Activated CD8-positive, alpha-beta T cell treated with anti-CD3 and anti-CD28 coated beads, Interleukin-2, amount 10 ng/mL, durations not matched to agents 7 days and 5 days (primary cell): ENCODE measurements around the gene SLC38A8. TPM values are rescaled to one million over a fixed set of nuclear protein-coding genes. Genes with fewer than 3 reads are reported as not detected.

ENCODE experiments used
- ATAC-seq: fragments of 150-1000 bp; cut with Tn5 transposase; one replicate; pipeline ENCODE4 v1.10.0; 2021; ENCODE audit warnings: moderate library complexity
- CTCF ChIA-PET: fragments of 350-600 bp; sonication (Branson Sonifier 250); formaldehyde crosslinking; loops from one replicate; lab custom pipeline; 2021; ENCODE audit warnings: antibody characterized with exemption; lab: Charles Lee
- POLR2A ChIA-PET: fragments of 350-600 bp; sonication (Branson Sonifier 250); formaldehyde crosslinking; loops from one replicate; lab custom pipeline; 2021; ENCODE audit warnings: antibody characterized with exemption; lab: Charles Lee
- DNase-seq: peaks from one replicate; pipeline ENCODE4 v3.0.0-alpha.2; 2020
- H3K27ac Mint-ChIP-seq: one replicate; pipeline ENCODE4 v1.8.0; 2021; ENCODE audit warnings: mild to moderate bottlenecking, mixed read lengths
- H3K27me3 Mint-ChIP-seq: one replicate; pipeline ENCODE4 v1.8.0; 2021; ENCODE audit warnings: low read depth, mixed read lengths
- H3K36me3 Mint-ChIP-seq: one replicate; pipeline ENCODE4 v1.8.0; 2021; ENCODE audit warnings: low read depth, mixed read lengths
- H3K4me1 Mint-ChIP-seq: one replicate; pipeline ENCODE4 v1.8.0; 2021; ENCODE audit warnings: low read depth, mixed read lengths
- H3K4me3 Mint-ChIP-seq: one replicate; pipeline ENCODE4 v1.8.0; 2021; ENCODE audit warnings: mild to moderate bottlenecking, mixed read lengths
- H3K9me3 Mint-ChIP-seq: one replicate; pipeline ENCODE4 v1.8.0; 2022; ENCODE audit warnings: mixed read lengths; ENCODE audit not compliant: insufficient read depth
- total RNA-seq, 2 experiments: library from RNA; stranded (reverse); gene quantifications; one replicate each; pipeline ENCODE4 v1.2.3, GENCODE V29; 2021

Gene SLC38A8
- total RNA-seq, 2 experiments from 2014 or later, result not detected

DNA sequence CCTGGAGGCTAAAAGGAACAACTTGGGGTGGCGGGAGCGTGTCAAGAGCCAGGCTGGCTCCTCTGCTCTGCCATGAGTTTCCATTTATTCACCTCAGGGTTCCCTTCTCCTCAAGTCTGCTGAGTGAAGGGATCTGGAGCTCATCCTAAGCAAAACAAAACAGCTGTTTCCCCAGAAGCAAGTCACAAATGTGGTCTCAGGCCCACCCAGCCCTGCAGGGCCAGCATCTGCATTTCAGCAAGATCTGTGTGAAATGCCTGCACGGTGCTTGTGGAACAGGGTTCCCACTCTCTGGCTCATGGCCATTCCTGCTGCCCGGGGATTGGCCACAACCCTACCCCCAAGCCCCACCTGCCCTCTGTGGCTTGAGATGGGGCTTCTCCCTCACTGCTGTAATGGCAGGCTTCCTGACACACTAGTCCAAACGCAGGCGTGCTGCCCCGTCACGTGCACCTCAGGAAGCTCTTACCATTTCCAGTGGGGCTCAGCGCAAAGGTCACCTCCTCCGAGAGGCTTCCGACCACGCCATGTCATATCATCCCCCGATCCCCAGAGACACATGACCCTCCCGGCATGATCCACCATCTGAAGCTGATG, 2.3 kb downstream of the SLC38A8 start:
- no peaks in the 10 kb centered on the region for H3K4me1 Mint-ChIP-seq
- DNase-seq, result no peak
- ChIA-PET POLR2A (no interaction called here), CTCF (no interaction called here)
- peaks cover 17% of the 10 kb centered on the region for H3K27me3 Mint-ChIP-seq
- no peak overlapping the region for H3K27ac Mint-ChIP-seq
- no peak for ATAC-seq
- H3K4me3 Mint-ChIP-seq, result no peak overlapping the region
- no peaks in the 10 kb centered on the region for H3K36me3 Mint-ChIP-seq
- H3K9me3 Mint-ChIP-seq, result peaks cover 11% of the 10 kb centered on the region

DNA sequence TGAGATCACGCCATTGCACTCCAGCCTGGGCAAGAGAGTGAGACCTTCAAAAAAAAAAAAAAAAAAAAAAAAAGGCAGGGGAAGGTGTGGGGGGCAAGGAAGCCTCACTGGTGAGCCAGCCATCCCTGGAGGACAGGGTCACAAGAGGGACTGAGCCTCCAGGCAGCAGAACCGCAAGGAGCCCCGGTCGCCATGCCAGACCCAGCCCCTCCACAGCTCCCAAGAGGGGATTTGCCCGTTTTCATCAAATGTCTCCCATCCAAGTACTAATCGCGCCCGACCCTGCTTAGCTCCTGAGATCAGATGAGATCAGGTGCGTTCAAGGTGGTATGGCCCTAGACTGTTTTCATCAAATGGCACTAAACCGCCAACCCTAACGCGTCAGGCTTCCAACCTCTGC, 2.9 kb downstream of the SLC38A8 start:
- no peak for ATAC-seq
- no peaks in the 10 kb centered on the region for H3K36me3 Mint-ChIP-seq
- DNase-seq, result no peak
- CTCF ChIA-PET, result no interaction called here
- peaks cover 11% of the 10 kb centered on the region for H3K9me3 Mint-ChIP-seq
- H3K4me3 Mint-ChIP-seq, result no peak overlapping the region
- POLR2A ChIA-PET, result no interaction called here
- no peaks in the 10 kb centered on the region for H3K4me1 Mint-ChIP-seq
- H3K27me3 Mint-ChIP-seq, result peaks cover 17% of the 10 kb centered on the region
- no peak overlapping the region for H3K27ac Mint-ChIP-seq

DNA sequence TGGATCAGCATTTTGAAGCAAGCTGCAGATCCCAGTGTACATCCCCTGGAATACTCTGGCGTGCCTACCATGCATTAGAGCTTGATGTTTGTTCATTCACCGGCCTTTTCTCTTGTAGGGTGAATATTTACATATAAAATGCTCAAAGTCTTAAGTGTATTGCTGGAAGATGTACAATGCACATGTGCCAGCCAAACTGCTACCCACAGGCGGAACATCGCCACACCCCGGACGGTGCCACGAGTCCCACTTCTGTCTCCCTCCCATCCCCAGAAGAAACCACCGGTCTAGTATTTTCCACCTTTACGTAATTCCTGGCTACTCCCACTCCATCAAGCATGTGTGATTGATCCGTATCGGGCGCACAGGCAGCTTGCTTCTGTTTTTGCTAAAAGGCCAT, 4.1 kb downstream of the SLC38A8 start:
- DNase-seq (no peak), ATAC-seq (no peak)
- H3K27ac Mint-ChIP-seq, result no peak overlapping the region
- no peaks in the 10 kb centered on the region for H3K36me3 Mint-ChIP-seq
- POLR2A ChIA-PET, result no interaction called here
- no peak overlapping the region for H3K4me3 Mint-ChIP-seq
- no peaks in the 10 kb centered on the region for H3K4me1 Mint-ChIP-seq
- peaks cover 8% of the 10 kb centered on the region for H3K27me3 Mint-ChIP-seq
- CTCF ChIA-PET, result no interaction called here
- peaks cover 11% of the 10 kb centered on the region for H3K9me3 Mint-ChIP-seq

DNA sequence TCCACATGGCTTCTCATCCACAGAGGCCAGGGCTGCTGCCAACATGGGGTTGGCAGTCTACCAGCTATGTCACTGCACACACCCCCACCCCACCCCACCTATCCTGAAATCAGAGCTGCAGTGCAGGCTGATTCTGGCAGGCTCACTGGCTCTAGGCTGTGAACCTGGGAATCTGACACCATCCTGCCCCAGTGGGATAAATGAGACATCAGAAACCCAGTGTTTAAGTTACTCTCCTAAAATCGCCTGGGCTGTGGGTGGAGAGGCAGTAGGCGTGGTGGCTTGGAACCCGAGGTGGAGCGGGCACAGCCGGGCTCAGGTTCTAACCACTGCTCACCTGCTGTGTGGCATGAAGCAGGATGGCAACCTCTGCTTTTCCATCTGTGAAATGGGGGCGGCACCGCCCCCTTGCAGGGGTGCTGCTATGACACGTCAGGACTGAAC, 5.6 kb downstream of the SLC38A8 start:
- H3K4me3 Mint-ChIP-seq, result no peak overlapping the region
- H3K9me3 Mint-ChIP-seq, result peaks cover 11% of the 10 kb centered on the region
- ChIA-PET CTCF (interaction anchor here (1.1 kb wide), 1 partner anchor 83 kb away, joined by 3 read pairs; no protein-coding TSS in a partner anchor), POLR2A (no interaction called here)
- H3K27ac Mint-ChIP-seq, result no peak overlapping the region
- no peaks in the 10 kb centered on the region for H3K4me1 Mint-ChIP-seq
- DNase-seq (no peak), ATAC-seq (no peak)
- H3K27me3 Mint-ChIP-seq, result peaks cover 3% of the 10 kb centered on the region
- no peaks in the 10 kb centered on the region for H3K36me3 Mint-ChIP-seq

DNA sequence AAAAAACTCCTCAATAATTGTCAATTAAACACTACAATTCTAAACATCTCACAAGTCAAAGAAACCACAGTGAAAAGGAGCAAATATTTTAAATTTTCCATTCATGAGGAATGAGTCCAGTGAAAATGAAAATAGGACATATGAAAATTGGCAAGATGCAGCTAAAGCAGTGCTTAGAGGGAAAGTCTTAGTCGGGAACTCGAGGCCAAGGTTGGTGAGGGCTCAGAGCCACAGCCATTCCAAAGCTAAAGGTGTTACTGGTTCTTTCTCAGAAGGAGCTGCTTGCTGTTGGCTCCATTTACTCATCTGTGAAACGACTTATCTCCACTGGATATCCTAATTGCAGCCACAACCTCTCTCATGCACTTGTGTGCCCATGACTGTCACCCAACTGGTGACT, 6.5 kb downstream of the SLC38A8 start:
- no peaks in the 10 kb centered on the region for H3K4me1 Mint-ChIP-seq
- H3K9me3 Mint-ChIP-seq, result peaks cover 11% of the 10 kb centered on the region
- no peak overlapping the region for H3K27ac Mint-ChIP-seq
- ChIA-PET CTCF (no interaction called here), POLR2A (no interaction called here)
- H3K4me3 Mint-ChIP-seq, result no peak overlapping the region
- H3K27me3 Mint-ChIP-seq, result peaks cover 5% of the 10 kb centered on the region
- DNase-seq (no peak), ATAC-seq (no peak)
- no peaks in the 10 kb centered on the region for H3K36me3 Mint-ChIP-seq

DNA sequence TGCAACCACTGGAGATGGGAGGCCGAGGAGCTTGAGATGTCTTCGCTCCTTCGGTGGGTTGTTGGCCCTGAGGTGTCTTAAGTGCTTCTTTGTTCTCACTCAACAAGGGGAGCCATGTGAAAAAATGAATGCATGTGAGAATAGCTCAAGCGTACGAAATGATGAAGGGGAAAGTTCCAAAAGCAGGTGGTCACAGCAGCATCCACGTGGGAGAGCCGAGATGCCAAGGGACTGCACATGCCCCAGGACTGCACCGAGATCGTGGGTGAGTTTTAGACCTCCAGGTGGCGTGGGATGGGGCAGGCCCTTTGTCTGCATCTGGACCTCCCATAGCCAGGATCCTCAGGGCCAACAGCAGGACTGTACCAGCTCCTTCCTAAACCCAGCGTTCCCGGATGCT, 8.1 kb downstream of the SLC38A8 start:
- ATAC-seq, result no peak
- POLR2A ChIA-PET, result no interaction called here
- CTCF ChIA-PET, result no interaction called here
- Mint-ChIP-seq H3K27ac (no peak overlapping the region), H3K36me3 (no peaks in the 10 kb centered on the region), H3K4me1 (peaks cover 9% of the 10 kb centered on the region), H3K27me3 (peaks cover 13% of the 10 kb centered on the region), H3K9me3 (peaks cover 11% of the 10 kb centered on the region), H3K4me3 (no peak overlapping the region)
- no peak for DNase-seq

DNA sequence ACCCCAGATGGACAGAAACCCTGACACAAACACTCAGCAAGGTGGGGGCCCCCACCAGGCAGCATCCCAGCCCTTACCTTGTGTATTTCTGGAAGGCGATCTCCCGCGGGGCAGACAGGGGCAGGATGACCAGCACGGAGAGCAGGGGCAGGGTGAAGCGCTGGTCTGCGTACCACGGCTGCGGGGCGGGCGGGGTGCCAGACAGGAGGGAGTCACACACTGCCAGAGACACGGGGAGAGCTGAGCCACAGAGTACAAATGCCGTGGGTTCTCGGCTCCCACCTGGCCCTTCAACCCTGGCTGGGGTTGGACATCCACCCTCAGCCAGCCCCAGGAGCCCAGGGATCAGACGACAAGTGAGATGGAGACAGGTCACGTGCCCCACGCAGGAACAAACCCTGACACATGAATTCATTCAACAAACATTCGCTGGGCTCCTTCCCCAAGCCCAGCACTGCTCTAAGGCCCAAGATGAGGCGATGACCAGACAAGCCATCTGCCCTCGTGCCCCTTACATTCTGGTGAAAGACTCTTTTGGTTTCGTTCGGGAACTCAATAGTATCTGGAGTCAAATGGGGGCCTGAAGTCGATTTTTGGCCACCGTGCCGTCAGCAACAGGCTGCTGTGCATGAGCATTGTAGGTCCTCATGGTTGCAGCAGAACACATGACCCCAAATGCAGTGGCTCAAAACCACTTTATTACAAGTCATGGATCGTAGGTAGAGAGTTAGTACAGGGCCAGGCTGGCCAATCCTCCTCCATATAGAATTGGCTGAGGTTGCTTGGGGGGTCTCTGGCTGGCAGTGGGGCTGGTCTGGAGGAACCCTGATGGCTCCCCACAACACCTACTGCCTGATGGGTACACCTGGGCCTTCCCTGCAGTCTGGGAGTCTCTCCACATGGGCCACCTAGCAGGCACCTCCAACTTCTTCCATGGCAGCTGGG, 9.1 kb downstream of the SLC38A8 start:
- H3K9me3 Mint-ChIP-seq, result peaks cover 11% of the 10 kb centered on the region
- ChIA-PET POLR2A (no interaction called here), CTCF (no interaction called here)
- H3K4me3 Mint-ChIP-seq, result no peak overlapping the region
- H3K36me3 Mint-ChIP-seq, result no peaks in the 10 kb centered on the region
- H3K27me3 Mint-ChIP-seq, result peaks cover 13% of the 10 kb centered on the region
- DNase-seq (no peak), ATAC-seq (no peak)
- H3K27ac Mint-ChIP-seq, result no peak overlapping the region
- peaks cover 18% of the 10 kb centered on the region for H3K4me1 Mint-ChIP-seq

DNA sequence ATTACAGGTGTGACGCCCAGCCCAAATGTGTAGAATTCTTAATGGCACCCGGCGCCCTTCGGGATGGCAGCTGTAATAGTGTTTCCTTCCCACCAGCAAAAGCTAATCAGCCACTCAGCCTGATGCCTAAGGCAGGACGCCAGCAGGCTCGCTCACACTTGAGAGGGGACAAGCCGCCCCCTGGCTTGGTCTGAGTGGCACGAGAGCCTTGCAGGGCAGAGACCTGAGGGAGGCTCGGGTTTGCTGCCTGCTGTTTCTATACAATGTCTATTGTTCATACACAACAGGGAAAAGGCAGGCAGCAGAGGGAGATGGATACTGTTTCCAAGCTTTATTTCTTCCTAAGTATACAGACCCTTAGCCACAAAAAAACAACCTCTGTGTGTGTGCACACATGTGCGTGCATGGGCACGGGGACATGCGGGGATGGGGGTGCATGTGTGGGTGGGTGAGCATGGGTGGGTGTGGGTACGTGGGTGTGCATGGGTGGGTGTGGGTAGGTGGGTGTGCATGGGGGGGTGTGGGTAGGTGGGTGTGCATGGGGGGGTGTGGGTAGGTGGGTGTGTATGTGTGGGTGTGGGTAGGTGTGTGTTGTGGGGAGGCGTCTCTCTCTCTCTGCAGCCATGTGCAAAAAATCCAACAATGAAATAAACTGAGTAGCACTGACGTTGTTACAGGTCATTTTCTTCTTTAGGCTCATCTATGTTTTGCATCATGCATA, 10.0 kb downstream of the SLC38A8 start:
- DNase-seq, result no peak
- Mint-ChIP-seq H3K9me3 (peaks cover 11% of the 10 kb centered on the region), H3K4me1 (peaks cover 18% of the 10 kb centered on the region), H3K27ac (no peak overlapping the region), H3K4me3 (no peak overlapping the region), H3K36me3 (no peaks in the 10 kb centered on the region), H3K27me3 (peaks cover 16% of the 10 kb centered on the region)
- ChIA-PET POLR2A (no interaction called here), CTCF (no interaction called here)
- ATAC-seq, result no peak

DNA sequence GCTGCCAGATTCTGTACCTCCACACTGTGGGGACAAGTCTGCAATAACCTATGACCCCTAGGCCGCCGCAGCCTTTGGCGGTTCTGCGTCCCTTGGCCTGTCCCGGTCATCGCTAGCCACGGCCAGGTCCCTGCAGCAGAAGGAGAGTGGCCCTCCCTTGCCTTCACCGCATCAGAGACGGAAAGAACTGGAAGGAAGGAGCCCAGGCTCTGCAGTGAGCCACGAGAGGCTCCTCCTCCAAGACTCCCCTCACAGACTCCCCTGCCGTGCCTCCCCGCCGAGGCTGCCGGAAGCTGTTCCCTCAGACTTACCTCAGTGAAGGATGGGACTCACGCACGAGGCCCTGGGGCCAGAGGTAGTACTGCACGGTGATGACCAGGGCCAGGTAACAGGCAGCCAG, 11.0 kb downstream of the SLC38A8 start:
- no peaks in the 10 kb centered on the region for H3K36me3 Mint-ChIP-seq
- H3K27ac Mint-ChIP-seq, result no peak overlapping the region
- CTCF ChIA-PET, result no interaction called here
- H3K4me3 Mint-ChIP-seq, result no peak overlapping the region
- DNase-seq (no peak), ATAC-seq (no peak)
- POLR2A ChIA-PET, result no interaction called here
- peaks cover 11% of the 10 kb centered on the region for H3K9me3 Mint-ChIP-seq
- H3K4me1 Mint-ChIP-seq, result peaks cover 18% of the 10 kb centered on the region
- peaks cover 22% of the 10 kb centered on the region for H3K27me3 Mint-ChIP-seq

DNA sequence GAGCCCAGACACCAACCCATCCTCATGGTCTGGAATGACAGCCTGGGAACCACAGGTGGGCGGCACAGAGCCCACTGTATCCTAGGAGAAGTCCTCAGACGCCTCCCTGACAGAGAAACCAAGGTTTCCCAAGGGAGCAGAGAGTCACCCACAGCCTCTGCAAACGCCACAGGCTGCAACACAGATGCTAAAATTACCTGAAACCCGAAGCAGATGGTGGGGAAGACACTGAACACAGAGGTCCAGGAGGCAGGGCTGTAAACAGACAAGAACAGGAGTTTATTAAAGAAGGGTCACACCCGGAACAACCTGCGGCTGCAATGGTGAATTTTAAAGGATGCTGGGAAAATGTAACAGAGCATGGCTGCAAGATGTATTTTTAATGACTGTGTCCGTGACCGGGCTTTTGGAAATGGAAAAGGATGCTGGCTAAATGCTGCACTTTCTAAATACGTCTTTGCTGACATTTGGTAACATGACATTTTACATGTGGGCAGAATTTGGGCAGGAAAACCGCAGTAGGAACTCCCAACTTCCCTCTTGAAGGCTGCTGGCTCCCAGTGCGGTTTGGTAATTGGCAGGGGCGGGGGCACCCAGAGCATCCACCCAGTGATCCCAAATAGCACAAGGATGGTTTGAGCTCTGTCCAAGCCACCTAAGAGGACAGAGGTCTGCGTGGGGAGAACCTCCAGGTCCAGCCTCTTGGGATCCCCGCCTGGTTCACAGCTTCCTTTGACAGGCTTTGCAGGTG, 13.1 kb downstream of the SLC38A8 start:
- DNase-seq, result no peak
- no peak overlapping the region for H3K27ac Mint-ChIP-seq
- no peaks in the 10 kb centered on the region for H3K9me3 Mint-ChIP-seq
- peaks cover 21% of the 10 kb centered on the region for H3K27me3 Mint-ChIP-seq
- CTCF ChIA-PET, result no interaction called here
- peaks cover 18% of the 10 kb centered on the region for H3K4me1 Mint-ChIP-seq
- no peak overlapping the region for H3K4me3 Mint-ChIP-seq
- H3K36me3 Mint-ChIP-seq, result no peaks in the 10 kb centered on the region
- ATAC-seq, result no peak
- POLR2A ChIA-PET, result no interaction called here

DNA sequence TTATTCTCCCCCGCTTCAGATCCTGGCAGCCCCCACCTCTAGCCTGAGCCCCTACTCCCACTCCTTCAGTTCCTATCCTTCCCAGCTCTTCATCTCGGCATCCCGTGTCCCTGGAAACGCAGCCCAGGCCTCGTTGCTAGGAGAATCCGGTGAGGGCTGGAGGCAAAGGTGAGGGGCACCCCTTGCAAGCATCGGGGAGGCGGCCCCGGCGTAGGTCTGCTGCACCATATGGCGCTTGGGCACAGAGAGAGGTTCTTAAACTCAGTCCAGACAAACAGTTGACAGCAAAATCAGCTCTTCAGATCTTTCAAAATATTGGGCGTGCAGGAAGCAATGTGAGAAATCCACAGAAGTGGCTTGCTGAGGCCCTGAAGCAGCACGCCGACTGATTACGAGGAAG, 15.0 kb downstream of the SLC38A8 start:
- CTCF ChIA-PET, result no interaction called here

More for the DNA sequence above, 15.0 kb downstream of the SLC38A8 start:
- ATAC-seq (no peak), DNase-seq (no peak)
- Mint-ChIP-seq H3K4me1 (peaks cover 18% of the 10 kb centered on the region), H3K27me3 (peaks cover 26% of the 10 kb centered on the region), H3K9me3 (no peaks in the 10 kb centered on the region), H3K4me3 (no peak overlapping the region), H3K36me3 (no peaks in the 10 kb centered on the region), H3K27ac (no peak overlapping the region)
- POLR2A ChIA-PET, result no interaction called here
